ACC112 (cell line): ENCODE data around the gene MCEMP1.
"Not testable (repeated sequence)": the region's sequence is repeated elsewhere in the genome, so short reads cannot be mapped to it uniquely, and the experiment has no call there.

Experiments
- H2AFZ ChIP-seq: fragments of 200-600 bp; sonication (generic); one replicate; pipeline ENCODE4 v1.6.0; 2017; ENCODE audit warnings: antibody characterized with exemption, low read length; ENCODE audit not compliant: unreplicated experiment
- H3K27ac ChIP-seq: fragments of 200-600 bp; sonication (generic); 2 replicates; pipeline ENCODE4 v1.5.1; 2014; ENCODE audit warnings: low read depth, mild to moderate bottlenecking, antibody characterized with exemption, low read length, moderate library complexity
- H3K27me3 ChIP-seq: fragments of 200-600 bp; sonication (generic); 2 replicates; pipeline ENCODE4 v1.6.1; 2014; ENCODE audit warnings: mild to moderate bottlenecking, antibody characterized with exemption, low read length, moderate library complexity, mixed read lengths; ENCODE audit not compliant: insufficient read depth
- H3K36me3 ChIP-seq: fragments of 200-600 bp; sonication (generic); 2 replicates; pipeline ENCODE4 v1.6.1; 2016; ENCODE audit warnings: mild to moderate bottlenecking, antibody characterized with exemption, low read length, moderate library complexity, mixed read lengths; ENCODE audit not compliant: insufficient read depth
- H3K4me1 ChIP-seq: fragments of 200-600 bp; sonication (generic); one replicate; pipeline ENCODE4 v1.6.1; 2016; ENCODE audit warnings: low read length, mixed read lengths; ENCODE audit not compliant: insufficient read depth, unreplicated experiment, control insufficient read depth
- H3K4me3 ChIP-seq: fragments of 200-600 bp; sonication (generic); 2 replicates; pipeline ENCODE4 v1.5.1; 2014; ENCODE audit warnings: mild to moderate bottlenecking, low read depth, low read length
- H3K79me2 ChIP-seq: fragments of 200-600 bp; sonication (generic); one replicate; pipeline ENCODE4 v1.6.0; 2016; ENCODE audit warnings: low read length; ENCODE audit not compliant: control insufficient read depth, unreplicated experiment, insufficient read depth

The MCEMP1 gene

GRCh38 chr19:7636691-7637373, 40.1 kb upstream of the MCEMP1 start, which contains the start of gene STXBP2:
Gene STXBP2, plus strand, starts transcription at chr19:7637110. Its CDS starts 40 bp downstream, at chr19:7637150.
- H2AFZ ChIP-seq = no peak within 1 kb of the TSS
- peak within 1 kb of the TSS; percentile 73 for H3K4me3 ChIP-seq
- no peaks in the 10 kb centered on the region for H3K4me1 ChIP-seq
- no peaks in the 10 kb centered on the region for H3K79me2 ChIP-seq
- no peaks in the 10 kb centered on the region for H3K36me3 ChIP-seq
- no peaks in the 10 kb centered on the region for H3K27me3 ChIP-seq
- H3K27ac ChIP-seq = no peak within 1 kb of the TSS

DNA sequence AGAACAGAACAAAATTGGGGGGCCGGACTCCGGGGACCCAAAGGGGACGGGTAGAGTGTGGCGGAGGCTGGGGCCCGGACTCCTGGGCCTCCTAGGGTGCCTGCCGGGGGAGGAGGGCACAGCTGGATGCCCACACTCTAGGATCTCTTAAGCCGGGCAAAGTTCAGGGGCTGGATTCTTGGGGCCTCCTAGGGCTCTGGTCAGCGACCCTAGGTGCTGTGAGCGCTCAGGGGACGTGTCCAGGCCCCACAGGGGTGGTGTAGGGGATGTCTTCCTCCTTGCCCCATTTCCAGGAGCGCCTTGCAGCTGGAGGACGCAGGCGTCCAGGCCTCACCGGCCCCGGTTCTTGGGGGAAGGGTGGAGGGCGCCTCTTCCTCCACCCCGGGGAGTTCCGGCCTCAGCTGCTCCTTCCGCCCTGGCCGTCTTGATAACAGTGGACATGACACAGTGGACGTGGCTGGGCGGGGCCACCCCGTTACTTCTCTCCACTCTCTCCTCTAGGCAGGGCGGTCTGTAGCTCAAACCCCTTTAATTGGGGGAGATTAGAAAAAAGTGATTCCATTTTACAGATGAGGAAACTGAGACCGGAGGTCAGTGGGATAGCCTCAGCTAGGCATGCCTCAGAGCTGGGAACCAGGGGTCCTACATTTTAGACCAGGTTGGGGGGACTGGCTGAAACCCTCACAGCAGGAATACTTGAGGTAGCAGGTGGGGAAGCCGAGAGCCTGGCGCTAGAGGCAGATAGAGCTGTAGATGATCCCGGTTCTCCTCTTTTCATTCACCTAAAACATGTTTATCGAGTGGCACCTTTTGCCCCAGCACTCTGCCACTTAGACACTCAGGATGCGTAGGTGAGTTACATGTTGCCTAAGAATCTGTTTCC, 39.3 kb upstream of the MCEMP1 start:
- Histone ChIP-seq H3K4me1 (no peaks in the 10 kb centered on the region), H3K36me3 (no peaks in the 10 kb centered on the region), H3K4me3 (peak overlapping the region; percentile 73), H3K27me3 (no peaks in the 10 kb centered on the region), H2AFZ (no peak overlapping the region), H3K79me2 (no peaks in the 10 kb centered on the region), H3K27ac (no peak overlapping the region)

DNA sequence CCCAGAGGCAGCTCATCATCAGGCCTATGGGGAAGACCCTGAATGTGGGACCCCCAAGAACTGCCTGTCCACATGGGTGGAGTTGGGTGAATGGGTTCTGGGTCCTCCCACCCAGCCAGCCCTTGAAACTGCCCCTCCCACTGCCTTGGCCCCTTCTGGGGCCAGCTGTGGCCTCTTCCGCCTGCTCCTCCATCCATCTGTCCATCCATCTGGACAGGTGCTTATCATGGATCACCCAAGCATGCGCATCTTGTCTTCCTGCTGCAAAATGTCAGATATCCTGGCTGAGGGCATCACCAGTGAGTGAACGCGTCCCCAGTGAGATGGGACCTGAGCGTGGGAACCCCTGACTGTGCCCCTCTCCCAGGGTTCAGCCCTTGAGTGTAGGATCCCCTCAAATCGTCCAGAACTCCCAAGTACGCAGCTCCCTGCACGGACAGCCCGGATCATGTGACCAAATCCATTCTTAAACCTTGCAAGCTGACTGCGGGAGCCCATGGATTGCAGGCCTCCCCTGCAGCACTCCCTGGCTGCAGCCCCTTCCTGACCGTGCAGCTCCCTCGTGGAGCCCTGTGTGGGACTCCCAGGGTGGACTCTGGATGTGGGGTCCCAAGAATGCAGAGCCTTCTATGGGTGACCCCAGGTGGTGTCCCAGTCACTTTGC, 38.0 kb upstream of the MCEMP1 start:
- Histone ChIP-seq H3K27me3 (no peaks in the 10 kb centered on the region), H3K4me3 (no peak overlapping the region), H3K4me1 (no peaks in the 10 kb centered on the region), H2AFZ (no peak overlapping the region), H3K36me3 (no peaks in the 10 kb centered on the region), H3K79me2 (no peaks in the 10 kb centered on the region), H3K27ac (no peak overlapping the region)

GRCh38 chr19:7639863-7640348, 37.0 kb upstream of the MCEMP1 start:
- Histone ChIP-seq H3K4me3 (no peak overlapping the region), H3K4me1 (no peaks in the 10 kb centered on the region), H2AFZ (no peak overlapping the region), H3K79me2 (no peaks in the 10 kb centered on the region), H3K27ac (no peak overlapping the region), H3K27me3 (no peaks in the 10 kb centered on the region), H3K36me3 (no peaks in the 10 kb centered on the region)

DNA sequence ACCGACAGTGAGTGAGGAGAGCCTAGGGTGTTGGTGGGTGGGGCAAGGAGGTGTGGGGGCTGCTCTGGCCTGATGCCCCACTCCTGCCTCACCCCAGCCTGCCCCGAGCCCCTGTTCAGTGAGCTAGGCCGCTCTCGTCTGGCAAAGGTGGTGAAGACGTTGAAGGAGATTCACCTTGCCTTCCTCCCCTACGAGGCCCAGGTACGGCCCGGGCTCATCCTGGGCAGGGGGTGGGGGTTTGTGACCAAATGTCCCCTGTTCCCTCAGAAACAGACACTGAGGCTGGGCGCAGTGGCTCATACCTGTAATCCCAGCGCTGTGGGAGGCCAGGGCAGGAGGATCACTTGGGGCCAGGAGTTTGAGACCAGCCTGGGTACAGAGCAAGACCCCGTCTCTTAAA, 36.1 kb upstream of the MCEMP1 start:
- no peaks in the 10 kb centered on the region for H3K27me3 ChIP-seq
- H3K27ac ChIP-seq = no peak overlapping the region
- H3K36me3 ChIP-seq = no peaks in the 10 kb centered on the region
- H3K4me1 ChIP-seq = no peaks in the 10 kb centered on the region
- no peak overlapping the region for H3K4me3 ChIP-seq
- no peaks in the 10 kb centered on the region for H3K79me2 ChIP-seq
- H2AFZ ChIP-seq = no peak overlapping the region

DNA sequence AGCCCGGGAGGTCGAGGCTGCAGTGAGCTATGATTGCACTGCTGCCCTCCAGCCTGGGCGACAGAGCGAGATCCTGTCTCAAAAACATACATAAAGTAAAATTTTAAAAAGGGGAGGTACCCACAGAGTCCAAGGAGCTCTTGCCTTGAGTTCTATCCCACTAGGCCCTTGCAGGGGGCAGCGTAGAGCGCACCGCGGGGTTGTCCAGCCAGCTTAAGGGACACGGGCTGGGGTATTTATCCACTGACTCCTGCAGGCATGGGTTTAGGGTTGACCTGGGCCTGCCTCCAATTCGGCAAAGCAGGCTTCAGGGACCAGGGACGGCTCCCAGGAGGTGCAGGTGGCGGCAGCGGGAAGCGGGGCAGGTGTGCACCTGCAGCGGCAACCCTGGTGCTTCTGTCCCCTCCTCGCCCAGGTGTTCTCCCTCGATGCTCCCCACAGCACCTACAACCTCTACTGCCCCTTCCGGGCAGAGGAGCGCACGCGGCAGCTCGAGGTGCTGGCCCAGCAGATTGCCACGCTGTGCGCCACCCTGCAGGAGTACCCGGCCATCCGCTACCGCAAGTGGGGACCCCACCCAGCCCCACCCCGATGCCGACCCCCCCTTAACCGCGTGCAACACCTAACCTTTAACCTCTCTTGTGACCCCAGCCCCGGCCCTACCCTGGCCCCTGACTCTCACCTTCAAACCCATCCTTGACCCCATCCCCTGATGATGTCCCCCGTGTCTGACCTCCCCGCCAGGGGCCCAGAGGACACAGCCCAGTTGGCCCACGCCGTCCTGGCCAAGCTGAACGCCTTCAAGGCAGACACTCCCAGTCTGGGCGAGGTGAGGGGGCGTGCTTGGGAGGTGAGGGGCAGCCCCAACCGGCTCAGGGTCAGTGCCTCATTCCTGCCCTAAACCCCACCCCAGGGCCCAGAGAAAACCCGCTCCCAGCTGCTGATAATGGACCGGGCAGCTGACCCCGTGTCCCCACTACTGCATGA, 35.3 kb upstream of the MCEMP1 start:
- Histone ChIP-seq H3K27me3 (no peaks in the 10 kb centered on the region), H3K4me3 (no peak overlapping the region), H3K36me3 (no peaks in the 10 kb centered on the region), H3K4me1 (no peaks in the 10 kb centered on the region), H3K79me2 (no peaks in the 10 kb centered on the region), H2AFZ (no peak overlapping the region), H3K27ac (no peak overlapping the region)

DNA sequence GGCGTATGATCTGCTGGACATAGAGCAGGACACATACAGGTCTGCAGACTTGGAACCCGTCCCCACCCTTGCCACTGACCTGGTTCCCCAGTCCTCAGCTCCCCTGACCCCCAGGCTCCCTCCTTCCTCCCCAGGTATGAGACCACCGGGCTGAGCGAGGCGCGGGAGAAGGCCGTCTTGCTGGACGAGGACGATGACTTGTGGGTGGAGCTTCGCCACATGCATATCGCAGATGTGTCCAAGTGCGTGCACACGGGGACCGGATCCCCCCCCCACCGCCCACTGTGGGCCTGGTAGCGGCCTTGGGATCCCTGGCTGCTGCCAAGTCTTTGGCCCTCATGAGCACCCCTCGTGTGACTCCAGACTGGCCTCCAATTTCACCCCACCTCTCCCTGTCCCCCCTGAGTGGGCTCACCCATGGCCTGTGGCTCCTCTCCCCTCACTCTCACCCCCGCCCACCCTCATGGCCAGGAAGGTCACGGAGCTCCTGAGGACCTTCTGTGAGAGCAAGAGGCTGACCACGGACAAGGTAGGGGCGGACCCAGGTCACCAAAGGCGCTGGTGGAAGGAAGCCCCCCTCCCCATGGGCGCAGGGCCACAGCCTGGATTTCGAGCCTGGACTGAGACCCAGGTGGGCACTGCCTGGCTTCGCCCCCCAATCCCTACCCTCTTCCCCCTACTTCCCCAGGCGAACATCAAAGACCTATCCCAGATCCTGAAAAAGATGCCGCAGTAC, 34.4 kb upstream of the MCEMP1 start:
- Histone ChIP-seq H3K4me1 (no peaks in the 10 kb centered on the region), H3K27ac (no peak overlapping the region), H3K27me3 (no peaks in the 10 kb centered on the region), H2AFZ (no peak overlapping the region), H3K36me3 (no peaks in the 10 kb centered on the region), H3K79me2 (no peaks in the 10 kb centered on the region), H3K4me3 (no peak overlapping the region)

DNA sequence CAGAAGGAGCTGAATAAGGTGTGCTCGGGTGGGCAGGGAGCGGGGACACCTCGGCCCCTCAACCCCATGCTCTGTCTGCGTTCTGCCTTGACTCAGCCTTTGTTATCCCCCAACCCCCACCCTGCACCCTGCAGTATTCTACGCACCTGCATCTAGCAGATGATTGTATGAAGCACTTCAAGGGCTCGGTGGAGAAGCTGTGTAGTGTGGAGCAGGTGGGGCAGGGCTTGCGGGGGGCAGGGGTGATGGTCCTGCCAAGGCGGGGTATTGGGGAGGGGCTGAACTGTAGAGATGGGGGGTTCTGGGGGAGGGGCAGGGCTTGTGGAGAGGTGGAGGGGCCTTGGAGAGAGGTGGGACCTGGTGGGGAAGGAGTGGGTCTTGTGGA, 33.9 kb upstream of the MCEMP1 start:
- no peaks in the 10 kb centered on the region for H3K79me2 ChIP-seq
- no peaks in the 10 kb centered on the region for H3K36me3 ChIP-seq
- no peak overlapping the region for H3K4me3 ChIP-seq
- no peak overlapping the region for H3K27ac ChIP-seq
- no peak overlapping the region for H2AFZ ChIP-seq
- H3K27me3 ChIP-seq = no peaks in the 10 kb centered on the region
- H3K4me1 ChIP-seq = no peaks in the 10 kb centered on the region

DNA sequence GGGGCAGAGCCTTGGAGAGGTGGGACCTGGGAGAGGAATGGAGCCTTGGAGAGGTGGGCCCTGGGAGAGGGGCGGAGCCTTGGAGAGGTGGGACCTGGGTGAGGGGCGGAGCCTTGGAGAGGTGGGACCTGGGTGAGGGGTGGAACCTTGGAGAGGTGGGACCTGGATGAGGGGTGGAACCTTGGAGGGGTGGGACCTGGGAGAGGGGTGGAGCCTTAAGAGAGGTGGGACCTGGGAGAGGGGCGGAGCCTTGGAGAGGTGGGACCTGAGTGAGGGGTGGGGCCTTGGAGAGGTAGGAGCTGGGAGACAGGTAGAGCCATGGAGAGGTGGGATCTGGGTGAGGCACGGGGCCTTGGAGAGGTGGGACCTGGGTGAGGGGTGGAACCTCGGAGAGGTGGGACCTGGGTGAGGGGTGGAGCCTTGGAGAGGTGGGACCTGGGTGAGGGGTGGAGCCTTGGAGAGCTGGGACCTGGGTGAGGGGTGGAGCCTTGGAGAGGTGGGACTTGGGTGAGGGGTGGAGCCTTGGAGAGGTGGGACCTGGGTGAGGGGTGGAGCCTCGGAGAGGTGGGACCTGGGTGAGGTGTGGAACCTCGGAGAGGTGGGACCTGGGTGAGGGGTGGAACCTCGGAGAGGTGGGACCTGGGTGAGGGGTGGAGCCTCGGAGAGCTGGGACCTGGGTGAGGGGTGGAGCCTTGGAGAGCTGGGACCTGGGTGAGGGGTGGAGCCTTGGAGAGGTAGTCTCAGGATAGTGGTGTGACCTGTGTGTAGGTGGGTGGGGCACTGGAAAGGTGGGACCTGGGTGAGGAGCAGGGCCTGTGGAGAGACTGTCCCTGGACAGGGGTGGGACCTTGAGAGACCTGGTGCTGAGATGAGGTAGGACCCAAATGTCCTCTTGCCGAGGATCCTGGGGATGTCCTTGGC, 33.0 kb upstream of the MCEMP1 start:
- not testable (repeated sequence) for H3K4me1 ChIP-seq, H3K79me2 ChIP-seq, H3K4me3 ChIP-seq, H3K36me3 ChIP-seq, H2AFZ ChIP-seq, H3K27me3 ChIP-seq, H3K27ac ChIP-seq
